AG04450 (cell line): ENCODE data around the gene GTPBP3. TPM values are rescaled to one million over a fixed set of nuclear protein-coding genes. Genes with fewer than 3 reads are reported as not detected.

Source experiments
- CTCF ChIA-PET: fragments of 300-600, 350-600 bp; formaldehyde crosslinking; extraction: SDS; loops from one replicate; lab custom pipeline; 2022; ENCODE audit warnings: antibody characterized with exemption, inconsistent platforms; lab: Charles Lee
- POLR2A ChIA-PET: fragments of 350-600 bp; formaldehyde crosslinking; extraction: SDS; loops from one replicate; lab custom pipeline; 2021; ENCODE audit warnings: antibody characterized with exemption, inconsistent platforms; lab: Yijun Ruan, JAX
- DNase-seq: peaks from one replicate; pipeline ENCODE4 v3.0.0-alpha.2; 2011; ENCODE audit warnings: low read depth, low spot score
- H3K27ac ChIP-seq: one replicate; pipeline ENCODE4 v1.5.1; 2012; ENCODE audit warnings: low read depth, low read length, control low read depth
- H3K27me3 ChIP-seq: one replicate; pipeline ENCODE4 v1.6.0; 2012; ENCODE audit warnings: low read length; ENCODE audit not compliant: control insufficient read depth, insufficient read depth
- H3K4me3 ChIP-seq: 2 replicates; pipeline ENCODE4 v1.5.1; 2011; ENCODE audit warnings: mild to moderate bottlenecking, low read depth, low read length, control low read depth
- H3K9me3 ChIP-seq: 2 replicates; pipeline ENCODE4 v1.5.1; 2012; ENCODE audit warnings: low read length; ENCODE audit not compliant: control insufficient read depth, insufficient read depth
- CTCF ChIP-seq: IDR thresholded peaks from 2 replicates; pipeline ENCODE4 v1.5.1; 2011; ENCODE audit warnings: low read depth, low read length, control low read depth, inconsistent platforms
- polyA plus RNA-seq: library from polyadenylated mRNA; depleted of rRNA; stranded (reverse); fragments of >200 nt; gene quantifications from 2 replicates; pipeline ENCODE4 v1.2.3, GENCODE V29; 2011

The GTPBP3 gene
- polyA plus RNA-seq, 1 experiment, result 4.7 TPM

GRCh38 chr19:17330262-17331044 is 6.9 kb upstream of the GTPBP3 start:
- POLR2A ChIA-PET, result interaction anchor here (1.4 kb wide), 1 partner anchor 21 kb away, joined by 4 read pairs; no protein-coding TSS in a partner anchor
- TF ChIP-seq CTCF, result no peak

GRCh38 chr19:17331045-17331558 is 6.3 kb upstream of the GTPBP3 start:
- peaks cover 13% of the 10 kb centered on the region; the same call in 1 of the 2 replicates for H3K9me3 ChIP-seq
- ChIA-PET CTCF (interaction anchor here (0.7 kb wide), 1 partner anchor 234 kb away, joined by 5 read pairs; no protein-coding TSS in a partner anchor), POLR2A (interaction anchor here (1.2 kb wide), 1 partner anchor 22 kb away, joined by 3 read pairs; no protein-coding TSS in a partner anchor)
- TF ChIP-seq CTCF, result no peak
- peaks cover 3% of the 10 kb centered on the region for H3K27me3 ChIP-seq
- no peak for DNase-seq
- H3K4me3 ChIP-seq, result no peak overlapping the region
- no peak overlapping the region for H3K27ac ChIP-seq

More at GRCh38 chr19:17330262-17331044, 6.9 kb upstream of the GTPBP3 start:
- no peak for DNase-seq
- CTCF ChIA-PET, result no interaction called here
- Histone ChIP-seq H3K4me3 (no peak overlapping the region), H3K27me3 (peaks cover 3% of the 10 kb centered on the region), H3K27ac (no peak overlapping the region), H3K9me3 (peaks cover 13% of the 10 kb centered on the region; the same call in 1 of the 2 replicates)

- DNase-seq, result no peak
- ChIA-PET CTCF (interaction anchor here (0.5 to 1.3 kb wide), 4 partner anchors 13 to 134 kb away, joined by 3 to 5 read pairs (median 4); no protein-coding TSS in a partner anchor), POLR2A (interaction anchor here (0.5 to 2.9 kb wide), 2 partner anchors 15 to 23 kb away, joined by 4 to 13 read pairs; partner anchors contain the start of gene DDA1)
- Histone ChIP-seq H3K4me3 (no peak overlapping the region), H3K27ac (no peak overlapping the region), H3K9me3 (peaks cover 13% of the 10 kb centered on the region; the same call in 1 of the 2 replicates), H3K27me3 (peaks cover 3% of the 10 kb centered on the region)
- TF ChIP-seq CTCF, result no peak
Measured at GRCh38 chr19:17332360-17332676, 5.0 kb upstream of the GTPBP3 start.

- no peak for TF ChIP-seq CTCF
- Histone ChIP-seq H3K4me3 (no peak overlapping the region), H3K27ac (no peak overlapping the region), H3K9me3 (peaks cover 13% of the 10 kb centered on the region; the same call in 1 of the 2 replicates), H3K27me3 (peaks cover 3% of the 10 kb centered on the region)
- DNase-seq, result no peak
- ChIA-PET CTCF (interaction anchor here (1.0 to 1.3 kb wide), 2 partner anchors 13 to 133 kb away, joined by 3 to 4 read pairs; no protein-coding TSS in a partner anchor), POLR2A (interaction anchor here (0.5 to 2.9 kb wide), 5 partner anchors 15 to 28 kb away, joined by 3 to 13 read pairs (median 4); partner anchors contain the start of genes DDA1 and MRPL34)
Measured at GRCh38 chr19:17332677-17333581, 4.4 kb upstream of the GTPBP3 start.
